ENCODE results near the gene CHMP4B. TPM values are rescaled to one million over a fixed set of nuclear protein-coding genes. Genes with fewer than 3 reads are reported as not detected.
A peak's percentile ranks its signal among the peaks of the same experiment; 100 is the strongest.

CHMP4B gene
- total RNA-seq, 1 experiment from 2014 or later = 203 TPM

DNA sequence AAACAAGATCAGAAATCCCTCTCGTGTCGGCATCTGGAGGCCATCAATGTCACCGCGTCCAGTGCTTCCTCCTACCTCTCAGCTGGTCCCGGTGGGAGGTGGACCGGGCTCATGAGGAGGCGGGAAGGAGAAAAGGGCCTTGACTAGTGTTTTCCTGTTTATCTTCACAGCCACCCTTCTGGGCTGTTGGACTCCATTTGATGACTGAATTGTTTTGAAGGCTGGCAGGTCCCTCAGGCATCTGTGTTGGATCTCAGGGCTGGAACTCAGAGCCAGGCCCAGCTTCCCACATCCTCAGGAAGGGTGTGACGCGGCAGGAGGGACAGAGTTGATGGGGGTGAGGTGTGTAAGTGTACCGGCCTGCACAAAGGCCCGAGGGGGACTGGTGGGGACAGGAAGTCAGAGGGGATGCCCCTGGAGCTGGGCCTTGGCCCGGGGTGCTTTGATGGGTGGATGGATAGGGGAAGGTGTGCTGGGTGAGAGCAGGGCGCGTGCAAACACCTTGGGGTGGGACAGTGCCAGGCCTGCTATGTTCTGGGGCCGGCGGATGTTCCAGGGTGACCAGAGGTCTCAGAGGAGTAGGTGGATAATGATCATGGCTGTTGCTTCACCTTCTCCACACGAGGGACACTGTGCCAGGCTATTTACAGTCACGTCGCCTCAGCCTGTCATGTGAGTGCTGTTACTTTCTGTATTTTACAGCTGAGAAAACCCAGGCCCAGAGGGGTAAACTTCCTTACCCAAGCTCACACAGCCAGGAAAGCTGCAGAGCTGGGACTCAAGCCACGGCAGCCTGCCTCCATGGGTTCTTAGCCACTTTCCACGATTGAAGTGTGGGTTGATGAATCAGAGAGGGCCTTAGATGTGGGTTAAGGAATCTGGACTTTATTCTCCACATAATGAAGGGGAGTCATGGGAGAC is 17.9 kb upstream of the CHMP4B start:
- no peak overlapping the region for H3K27ac Mint-ChIP-seq (ENCODE audit: unreplicated experiment)
- H3K27me3 Mint-ChIP-seq (ENCODE audit: insufficient read depth, unreplicated experiment) = no peaks in the 10 kb centered on the region
- H3K36me3 Mint-ChIP-seq (ENCODE audit: insufficient read depth, unreplicated experiment) = peaks cover 6% of the 10 kb centered on the region
- H3K36me3 ChIP-seq (ENCODE audit: control insufficient read depth, insufficient read depth, low read length) = no peaks in the 10 kb centered on the region
- no peaks in the 10 kb centered on the region for H3K9me3 ChIP-seq
- TF ChIP-seq, protein P1, sequence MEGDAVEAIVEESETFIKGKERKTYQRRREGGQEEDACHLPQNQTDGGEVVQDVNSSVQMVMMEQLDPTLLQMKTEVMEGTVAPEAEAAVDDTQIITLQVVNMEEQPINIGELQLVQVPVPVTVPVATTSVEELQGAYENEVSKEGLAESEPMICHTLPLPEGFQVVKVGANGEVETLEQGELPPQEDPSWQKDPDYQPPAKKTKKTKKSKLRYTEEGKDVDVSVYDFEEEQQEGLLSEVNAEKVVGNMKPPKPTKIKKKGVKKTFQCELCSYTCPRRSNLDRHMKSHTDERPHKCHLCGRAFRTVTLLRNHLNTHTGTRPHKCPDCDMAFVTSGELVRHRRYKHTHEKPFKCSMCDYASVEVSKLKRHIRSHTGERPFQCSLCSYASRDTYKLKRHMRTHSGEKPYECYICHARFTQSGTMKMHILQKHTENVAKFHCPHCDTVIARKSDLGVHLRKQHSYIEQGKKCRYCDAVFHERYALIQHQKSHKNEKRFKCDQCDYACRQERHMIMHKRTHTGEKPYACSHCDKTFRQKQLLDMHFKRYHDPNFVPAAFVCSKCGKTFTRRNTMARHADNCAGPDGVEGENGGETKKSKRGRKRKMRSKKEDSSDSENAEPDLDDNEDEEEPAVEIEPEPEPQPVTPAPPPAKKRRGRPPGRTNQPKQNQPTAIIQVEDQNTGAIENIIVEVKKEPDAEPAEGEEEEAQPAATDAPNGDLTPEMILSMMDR (IDR thresholded peaks at IDR 0.05; ENCODE audit: insufficient read depth in 1 of 2, low read depth in 1 of 2, low read length in 1 of 2, severe bottlenecking in 1 of 2, unreplicated experiment in 1 of 2) = no peak
- no peak overlapping the region for H3K4me3 Mint-ChIP-seq (ENCODE audit: unreplicated experiment)
- POLR2A ChIA-PET = interaction anchor here (0.5 kb wide), 1 partner anchor 200 kb away, joined by 8 read pairs; no protein-coding TSS in a partner anchor
- no peaks in the 10 kb centered on the region for H3K27me3 ChIP-seq (replicated peaks; ENCODE audit: control insufficient read depth, insufficient read depth, low read length)
- peaks cover 21% of the 10 kb centered on the region for H3K4me1 Mint-ChIP-seq (ENCODE audit: low read depth, unreplicated experiment)
- BruUV-seq (replicated peaks) = no TSS peak
- H3K4me3 ChIP-seq (ENCODE audit: low read depth, low read length) = no peak overlapping the region
- H3K9me3 Mint-ChIP-seq (ENCODE audit: unreplicated experiment) = no peaks in the 10 kb centered on the region
- CTCF ChIA-PET = interaction anchor here (1.1 to 1.8 kb wide), 7 partner anchors 18 to 276 kb away, joined by 3 to 11 read pairs (median 6); partner anchors contain the start of gene CHMP4B
- DNase-seq = no peak
- H3K4me1 ChIP-seq = peaks cover 19% of the 10 kb centered on the region
- intact Hi-C loops (cut with micrococcal nuclease; ENCODE audit: unreplicated experiment) = loop anchor here (2.0 kb wide), 1 partner anchor 70 kb away; no protein-coding TSS in a partner anchor

DNA sequence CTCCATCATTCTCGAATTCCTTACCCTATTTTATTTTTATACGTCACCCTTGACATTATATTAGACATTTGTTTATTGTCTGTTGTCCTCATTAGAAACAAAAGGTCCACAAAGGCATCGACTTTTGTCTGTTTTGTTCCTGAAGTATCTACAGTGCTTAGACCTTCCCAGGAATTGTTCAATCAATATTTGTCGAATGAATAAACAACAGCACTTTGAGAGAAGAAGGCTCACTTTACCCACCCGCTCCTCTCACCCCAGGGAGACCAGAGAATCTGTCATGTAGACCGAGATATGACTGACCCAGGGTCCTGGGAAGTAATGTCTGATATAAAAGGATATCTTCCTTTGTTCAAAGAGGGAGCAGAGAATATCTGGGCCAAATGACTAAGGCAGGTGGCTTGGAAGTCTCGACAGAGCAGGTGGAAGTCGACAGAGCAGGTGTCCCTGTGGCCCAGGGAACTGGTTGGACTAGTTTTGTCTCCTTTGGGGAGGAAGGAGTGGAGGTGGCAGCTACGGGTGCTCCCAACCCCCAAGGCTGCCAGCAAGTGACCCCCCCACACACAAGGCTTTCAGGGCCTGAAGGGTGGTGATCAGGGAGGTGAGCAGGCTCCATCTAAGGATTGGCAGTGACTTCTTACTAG is 14.8 kb upstream of the CHMP4B start:
- no TSS peak for BruUV-seq (replicated peaks)
- no peaks in the 10 kb centered on the region for H3K27me3 Mint-ChIP-seq (ENCODE audit: insufficient read depth, unreplicated experiment)
- Histone ChIP-seq H3K4me3 (ENCODE audit: low read depth, low read length) (no peak overlapping the region), H3K4me1 (peaks cover 19% of the 10 kb centered on the region), H3K9me3 (peaks cover 5% of the 10 kb centered on the region; the same call in 1 of the 2 replicates), H3K27me3 (replicated peaks; ENCODE audit: control insufficient read depth, insufficient read depth, low read length) (no peaks in the 10 kb centered on the region), H3K36me3 (ENCODE audit: control insufficient read depth, insufficient read depth, low read length) (no peaks in the 10 kb centered on the region)
- intact Hi-C loops (cut with micrococcal nuclease; ENCODE audit: unreplicated experiment) = loop anchor here (1.0 to 5.0 kb wide), 3 partner anchors 15 to 272 kb away; partner anchors contain the start of genes CHMP4B and RALY
- no peaks in the 10 kb centered on the region for H3K9me3 Mint-ChIP-seq (ENCODE audit: unreplicated experiment)
- ChIA-PET POLR2A (interaction anchor here (1.0 kb wide), 1 partner anchor 14 kb away, joined by 3 read pairs; the partner anchor contains the start of gene CHMP4B), CTCF (no interaction called here)
- H3K36me3 Mint-ChIP-seq (ENCODE audit: insufficient read depth, unreplicated experiment) = peaks cover 6% of the 10 kb centered on the region
- peak; percentile 90 to 92 for DNase-seq
- peak overlapping the region; percentile 34 for H3K27ac Mint-ChIP-seq (ENCODE audit: unreplicated experiment)
- TF ChIP-seq, protein P1 (IDR thresholded peaks at IDR 0.05; ENCODE audit: insufficient read depth in 1 of 2, low read depth in 1 of 2, low read length in 1 of 2, severe bottlenecking in 1 of 2, unreplicated experiment in 1 of 2) = no peak
- peak overlapping the region; percentile 2 for H3K4me3 Mint-ChIP-seq (ENCODE audit: unreplicated experiment)
- H3K4me1 Mint-ChIP-seq (ENCODE audit: low read depth, unreplicated experiment) = peaks cover 21% of the 10 kb centered on the region

DNA sequence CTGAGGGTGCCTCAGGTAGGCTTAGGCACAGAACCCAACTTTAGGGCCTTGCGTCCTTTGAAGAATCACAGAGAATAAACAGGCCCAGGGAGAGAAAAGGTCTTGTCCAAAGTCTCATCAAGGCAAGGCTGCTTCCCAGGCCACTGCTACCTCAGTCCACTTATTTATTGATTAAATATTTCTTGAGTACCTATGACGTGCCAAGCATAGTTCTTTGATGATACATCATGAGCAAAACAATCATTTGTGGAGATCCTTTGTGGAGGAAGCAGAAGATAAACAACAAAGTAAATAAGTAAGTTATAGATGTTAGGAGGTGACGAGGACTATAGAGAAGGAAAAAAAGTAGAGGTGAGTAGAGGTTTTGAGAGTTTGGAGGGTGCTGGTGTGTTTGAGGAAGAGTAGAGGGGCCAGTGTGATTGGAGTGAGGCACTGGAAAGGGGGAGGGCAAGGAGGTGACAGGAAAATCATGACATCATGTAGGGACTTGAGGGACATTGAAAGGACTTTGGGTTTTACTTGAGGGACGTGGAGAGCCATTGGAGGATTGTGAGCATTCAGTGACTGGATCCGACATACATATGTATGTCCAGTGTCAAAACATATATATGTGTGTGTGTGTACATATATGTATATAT is 14.1 kb upstream of the CHMP4B start:
- Mint-ChIP-seq H3K27ac (ENCODE audit: unreplicated experiment) (peak overlapping the region; percentile 34), H3K27me3 (ENCODE audit: insufficient read depth, unreplicated experiment) (no peaks in the 10 kb centered on the region), H3K36me3 (ENCODE audit: insufficient read depth, unreplicated experiment) (peaks cover 6% of the 10 kb centered on the region), H3K9me3 (ENCODE audit: unreplicated experiment) (no peaks in the 10 kb centered on the region), H3K4me1 (ENCODE audit: low read depth, unreplicated experiment) (peaks cover 21% of the 10 kb centered on the region), H3K4me3 (ENCODE audit: unreplicated experiment) (no peak overlapping the region)
- POLR2A ChIA-PET = interaction anchor here (1.0 kb wide), 1 partner anchor 14 kb away, joined by 3 read pairs; the partner anchor contains the start of gene CHMP4B
- no peaks in the 10 kb centered on the region for H3K27me3 ChIP-seq (replicated peaks; ENCODE audit: control insufficient read depth, insufficient read depth, low read length)
- no peak overlapping the region for H3K4me3 ChIP-seq (ENCODE audit: low read depth, low read length)
- intact Hi-C loops (cut with micrococcal nuclease; ENCODE audit: unreplicated experiment) = loop anchor here (1.0 to 5.0 kb wide), 3 partner anchors 14 to 272 kb away; partner anchors contain the start of genes CHMP4B and RALY
- TF ChIP-seq, protein P1 (IDR thresholded peaks at IDR 0.05; ENCODE audit: insufficient read depth in 1 of 2, low read depth in 1 of 2, low read length in 1 of 2, severe bottlenecking in 1 of 2, unreplicated experiment in 1 of 2) = no peak
- H3K4me1 ChIP-seq = peaks cover 19% of the 10 kb centered on the region
- H3K36me3 ChIP-seq (ENCODE audit: control insufficient read depth, insufficient read depth, low read length) = no peaks in the 10 kb centered on the region
- no peak for DNase-seq
- H3K9me3 ChIP-seq = peaks cover 5% of the 10 kb centered on the region; the same call in 1 of the 2 replicates
- CTCF ChIA-PET = no interaction called here
- no TSS peak for BruUV-seq (replicated peaks)

Data from Caco-2 (cell line).